ENCODE measurements around the gene U2SURP. TPM values are rescaled to one million over a fixed set of nuclear protein-coding genes. Genes with fewer than 3 reads are reported as not detected.

U2SURP gene
- total RNA-seq, 1 donor from 2014 or later, result 72.2 TPM

DNA sequence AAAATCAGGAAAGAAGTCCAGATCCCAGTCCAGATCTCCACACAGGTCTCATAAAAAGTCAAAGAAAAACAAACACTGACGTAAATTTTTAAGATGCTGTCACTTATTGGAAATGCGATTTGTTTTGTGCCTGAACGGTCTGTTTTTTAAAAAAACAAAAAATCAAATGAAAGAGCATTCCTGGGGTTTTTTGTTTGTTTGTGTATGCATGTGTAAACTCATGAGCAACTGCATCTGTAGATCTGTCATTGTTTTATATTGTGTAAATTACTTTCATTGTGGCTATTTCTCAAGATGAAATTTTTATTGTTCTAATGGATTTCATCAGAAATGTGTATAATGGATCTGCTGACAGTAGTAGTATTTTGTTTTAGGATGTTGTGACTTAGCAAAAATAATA, 55.0 kb downstream of the U2SURP start:
- intact Hi-C loops (cut with DNase I), result no loop called here
- Histone ChIP-seq H3K9me3 (no peaks in the 10 kb centered on the region), H3K4me3 (no peak overlapping the region), H3K4me1 (no peaks in the 10 kb centered on the region), H3K36me3 (peaks cover 0 to 44% of the 10 kb centered on the region in 2 donors), H3K27ac (no peak overlapping the region), H3K27me3 (no peaks in the 10 kb centered on the region)
- DNase-seq (ENCODE audit: extremely low spot score in 2 of 2), result no peak
- TF ChIP-seq, protein P1, sequence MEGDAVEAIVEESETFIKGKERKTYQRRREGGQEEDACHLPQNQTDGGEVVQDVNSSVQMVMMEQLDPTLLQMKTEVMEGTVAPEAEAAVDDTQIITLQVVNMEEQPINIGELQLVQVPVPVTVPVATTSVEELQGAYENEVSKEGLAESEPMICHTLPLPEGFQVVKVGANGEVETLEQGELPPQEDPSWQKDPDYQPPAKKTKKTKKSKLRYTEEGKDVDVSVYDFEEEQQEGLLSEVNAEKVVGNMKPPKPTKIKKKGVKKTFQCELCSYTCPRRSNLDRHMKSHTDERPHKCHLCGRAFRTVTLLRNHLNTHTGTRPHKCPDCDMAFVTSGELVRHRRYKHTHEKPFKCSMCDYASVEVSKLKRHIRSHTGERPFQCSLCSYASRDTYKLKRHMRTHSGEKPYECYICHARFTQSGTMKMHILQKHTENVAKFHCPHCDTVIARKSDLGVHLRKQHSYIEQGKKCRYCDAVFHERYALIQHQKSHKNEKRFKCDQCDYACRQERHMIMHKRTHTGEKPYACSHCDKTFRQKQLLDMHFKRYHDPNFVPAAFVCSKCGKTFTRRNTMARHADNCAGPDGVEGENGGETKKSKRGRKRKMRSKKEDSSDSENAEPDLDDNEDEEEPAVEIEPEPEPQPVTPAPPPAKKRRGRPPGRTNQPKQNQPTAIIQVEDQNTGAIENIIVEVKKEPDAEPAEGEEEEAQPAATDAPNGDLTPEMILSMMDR (IDR thresholded peaks at IDR 0.05), result no peak
- TF ChIP-seq POLR2A (IDR thresholded peaks at IDR 0.05), result no peak
- TF ChIP-seq POLR2AphosphoS5 (IDR thresholded peaks at IDR 0.05; ENCODE audit: insufficient read depth in 1 of 2, low read depth in 1 of 2), result no peak

DNA sequence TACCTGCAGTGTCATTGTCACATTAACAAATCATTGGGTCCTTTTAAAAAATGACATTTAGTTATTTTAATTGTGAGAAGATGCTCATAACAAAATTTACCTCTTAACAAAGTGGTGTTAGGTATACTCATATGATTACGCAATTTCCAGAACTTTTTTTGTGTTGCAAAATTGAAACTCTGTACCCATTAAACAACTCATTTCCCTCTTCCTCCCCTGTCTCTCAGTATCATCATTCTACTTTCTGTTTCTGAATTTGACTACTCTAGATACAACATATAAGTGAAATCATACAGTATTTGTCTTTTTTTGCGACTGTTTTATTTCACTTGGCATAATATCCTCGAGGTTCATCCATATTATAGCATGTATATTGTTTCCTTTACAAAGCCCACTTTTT, 59.5 kb downstream of the U2SURP start:
- Histone ChIP-seq H3K36me3 (peaks cover 0 to 8% of the 10 kb centered on the region in 2 donors), H3K27me3 (no peaks in the 10 kb centered on the region), H3K4me1 (peaks cover 4% of the 10 kb centered on the region), H3K4me3 (no peak overlapping the region), H3K27ac (no peak overlapping the region), H3K9me3 (no peaks in the 10 kb centered on the region)
- intact Hi-C loops (cut with DNase I), result no loop called here
- DNase-seq (ENCODE audit: extremely low spot score in 2 of 2), result no peak
- TF ChIP-seq, protein P1 (IDR thresholded peaks at IDR 0.05), result no peak
- TF ChIP-seq POLR2AphosphoS5 (IDR thresholded peaks at IDR 0.05; ENCODE audit: insufficient read depth in 1 of 2, low read depth in 1 of 2) (no peak), POLR2A (IDR thresholded peaks at IDR 0.05) (no peak)

DNA sequence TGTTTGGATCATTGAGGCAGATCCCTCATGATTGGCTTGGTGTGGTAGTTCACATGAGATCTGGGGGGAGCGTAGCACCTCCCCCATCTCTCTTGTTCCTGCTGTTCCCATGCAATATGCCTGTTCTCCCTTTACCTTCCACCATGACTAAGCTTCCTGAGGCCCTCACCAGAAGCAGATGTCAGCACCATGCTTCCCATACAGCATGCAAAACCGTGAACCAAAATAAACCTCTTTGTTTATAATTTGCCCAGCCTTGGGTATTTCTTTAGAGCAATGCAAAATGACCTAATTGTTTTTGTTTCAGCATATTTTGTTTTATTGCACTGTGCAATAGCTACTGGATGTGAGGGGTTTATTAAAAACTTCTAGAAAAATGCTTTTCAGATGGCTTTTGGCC, 61.6 kb downstream of the U2SURP start:
- TF ChIP-seq POLR2A (IDR thresholded peaks at IDR 0.05) (no peak), POLR2AphosphoS5 (IDR thresholded peaks at IDR 0.05; ENCODE audit: insufficient read depth in 1 of 2, low read depth in 1 of 2) (no peak)
- TF ChIP-seq, protein P1 (IDR thresholded peaks at IDR 0.05), result no peak
- Histone ChIP-seq H3K27ac (no peak overlapping the region), H3K36me3 (no peaks in the 10 kb centered on the region), H3K27me3 (no peaks in the 10 kb centered on the region), H3K4me1 (peaks cover 13% of the 10 kb centered on the region), H3K4me3 (no peak overlapping the region), H3K9me3 (no peaks in the 10 kb centered on the region)
- intact Hi-C loops (cut with DNase I), result no loop called here
- DNase-seq (ENCODE audit: extremely low spot score in 2 of 2), result no peak

DNA sequence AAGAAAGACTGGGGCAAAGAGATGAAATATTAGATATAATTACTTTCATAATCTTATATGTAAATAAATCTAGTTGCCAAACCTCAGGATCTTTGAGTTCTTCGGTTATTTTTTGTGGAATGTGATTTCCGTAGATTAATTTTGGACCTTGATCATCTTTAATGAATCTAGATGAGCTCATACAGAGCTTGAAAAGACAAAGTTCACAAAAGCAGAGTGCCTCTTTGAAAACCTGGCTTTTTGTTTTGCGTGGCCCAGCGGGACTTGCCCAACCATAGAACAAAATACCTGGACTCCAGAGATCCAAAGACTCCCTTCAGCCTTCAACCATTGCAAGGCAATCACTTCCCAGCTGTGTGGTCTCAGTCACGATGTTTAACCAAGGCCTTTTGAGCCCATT, 63.4 kb downstream of the U2SURP start:
- TF ChIP-seq, protein P1 (IDR thresholded peaks at IDR 0.05), result no peak
- TF ChIP-seq POLR2AphosphoS5 (IDR thresholded peaks at IDR 0.05; ENCODE audit: insufficient read depth in 1 of 2, low read depth in 1 of 2) (no peak), POLR2A (IDR thresholded peaks at IDR 0.05) (no peak)
- Histone ChIP-seq H3K4me3 (no peak overlapping the region), H3K9me3 (no peaks in the 10 kb centered on the region), H3K27ac (no peak overlapping the region), H3K4me1 (peaks cover 13% of the 10 kb centered on the region), H3K27me3 (no peaks in the 10 kb centered on the region), H3K36me3 (no peaks in the 10 kb centered on the region)
- DNase-seq (ENCODE audit: extremely low spot score in 2 of 2), result no peak
- intact Hi-C loops (cut with DNase I), result loop anchor here (5.0 kb wide), 1 partner anchor 503 kb away; no protein-coding TSS in a partner anchor

DNA sequence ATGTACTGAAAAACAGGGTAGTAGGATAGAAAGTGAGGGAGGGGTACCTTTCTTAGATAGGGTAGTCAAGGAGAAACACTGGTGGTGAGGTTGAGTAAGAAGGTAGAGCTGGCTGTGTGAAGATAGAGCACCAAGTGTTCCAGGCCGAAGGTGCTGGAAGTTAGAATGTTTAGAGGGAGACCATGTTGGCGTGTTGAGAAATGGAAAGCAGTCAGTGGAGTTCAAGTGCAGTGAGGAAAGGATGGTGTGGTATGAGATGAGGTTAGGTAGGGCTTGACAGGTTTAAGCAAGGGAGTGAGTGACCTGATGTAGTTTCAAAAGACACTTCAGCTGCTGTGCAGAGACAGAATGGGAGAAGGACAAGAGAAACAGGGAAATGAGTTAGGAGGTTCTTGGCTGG, 64.0 kb downstream of the U2SURP start:
- no peaks in the 10 kb centered on the region for H3K9me3 ChIP-seq
- TF ChIP-seq, protein P1 (IDR thresholded peaks at IDR 0.05), result no peak
- TF ChIP-seq POLR2A (IDR thresholded peaks at IDR 0.05) (no peak), POLR2AphosphoS5 (IDR thresholded peaks at IDR 0.05; ENCODE audit: insufficient read depth in 1 of 2, low read depth in 1 of 2) (no peak)
- H3K27ac ChIP-seq, result no peak overlapping the region
- no peak overlapping the region for H3K4me3 ChIP-seq
- DNase-seq (ENCODE audit: extremely low spot score in 2 of 2), result no peak
- no peaks in the 10 kb centered on the region for H3K27me3 ChIP-seq
- intact Hi-C loops (cut with DNase I), result loop anchor here (5.0 kb wide), 1 partner anchor 502 kb away; no protein-coding TSS in a partner anchor
- H3K4me1 ChIP-seq, result peaks cover 13% of the 10 kb centered on the region
- no peaks in the 10 kb centered on the region for H3K36me3 ChIP-seq
